ENCODE measurements around the gene ITGA11. TPM values are rescaled to one million over a fixed set of nuclear protein-coding genes. Genes with fewer than 3 reads are reported as not detected.

Gene ITGA11
- total and polyA plus RNA-seq, 2 of the 13 experiments (the other 11 are each of a cell fraction or from before 2014, with no cell fraction given): not detected

GRCh38 chr15:68328443-68328842, 103.5 kb downstream of the ITGA11 start (continued):
- TF ChIP-seq ZNF18 (CRISPR knock-in tag; IDR thresholded peaks at IDR 0.05; ENCODE audit: insufficient replicate concordance): no peak
- no peak for TF ChIP-seq ZZZ3 (CRISPR knock-in tag; IDR thresholded peaks at IDR 0.05; ENCODE audit: borderline replicate concordance)
- TF ChIP-seq MTF1 (CRISPR knock-in tag; IDR thresholded peaks at IDR 0.05): no peak
- no peak for TF ChIP-seq NCOA5 (CRISPR knock-in tag; IDR thresholded peaks at IDR 0.05)
- TF ChIP-seq, protein P1, sequence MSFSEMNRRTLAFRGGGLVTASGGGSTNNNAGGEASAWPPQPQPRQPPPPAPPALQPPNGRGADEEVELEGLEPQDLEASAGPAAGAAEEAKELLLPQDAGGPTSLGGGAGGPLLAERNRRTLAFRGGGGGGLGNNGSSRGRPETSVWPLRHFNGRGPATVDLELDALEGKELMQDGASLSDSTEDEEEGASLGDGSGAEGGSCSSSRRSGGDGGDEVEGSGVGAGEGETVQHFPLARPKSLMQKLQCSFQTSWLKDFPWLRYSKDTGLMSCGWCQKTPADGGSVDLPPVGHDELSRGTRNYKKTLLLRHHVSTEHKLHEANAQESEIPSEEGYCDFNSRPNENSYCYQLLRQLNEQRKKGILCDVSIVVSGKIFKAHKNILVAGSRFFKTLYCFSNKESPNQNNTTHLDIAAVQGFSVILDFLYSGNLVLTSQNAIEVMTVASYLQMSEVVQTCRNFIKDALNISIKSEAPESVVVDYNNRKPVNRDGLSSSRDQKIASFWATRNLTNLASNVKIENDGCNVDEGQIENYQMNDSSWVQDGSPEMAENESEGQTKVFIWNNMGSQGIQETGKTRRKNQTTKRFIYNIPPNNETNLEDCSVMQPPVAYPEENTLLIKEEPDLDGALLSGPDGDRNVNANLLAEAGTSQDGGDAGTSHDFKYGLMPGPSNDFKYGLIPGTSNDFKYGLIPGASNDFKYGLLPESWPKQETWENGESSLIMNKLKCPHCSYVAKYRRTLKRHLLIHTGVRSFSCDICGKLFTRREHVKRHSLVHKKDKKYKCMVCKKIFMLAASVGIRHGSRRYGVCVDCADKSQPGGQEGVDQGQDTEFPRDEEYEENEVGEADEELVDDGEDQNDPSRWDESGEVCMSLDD (CRISPR knock-in tag; IDR thresholded peaks at IDR 0.05; ENCODE audit: borderline replicate concordance): no peak

GRCh38 chr15:68326711-68327354, 105.1 kb downstream of the ITGA11 start:
- no peaks in the 10 kb centered on the region for H3K36me3 ChIP-seq (replicated peaks in 1 of 2; ENCODE audit: control insufficient read depth in 1 of 2, insufficient read depth in 2 of 2, low read length in 2 of 2)
- H4K20me1 ChIP-seq (ENCODE audit: insufficient read depth, low read length): peaks cover 5% of the 10 kb centered on the region; the same call in 1 of the 2 replicates
- ChIA-PET CTCF (ENCODE audit: low intra/inter-chr PET ratio, low total read pairs) (no interaction called here), POLR2A (no interaction called here)
- no peaks in the 10 kb centered on the region for H3K9me3 ChIP-seq (ENCODE audit: low read length)
- H3K27me3 ChIP-seq (ENCODE audit: control insufficient read depth in 1 of 2, insufficient read depth in 2 of 2, low read length in 2 of 2): peaks cover 9 to 89% of the 10 kb centered on the region in 2 experiments; a peak in 3 of 5 replicates
- DNase-seq (ENCODE audit: low spot score) (no peak), FAIRE-seq (no peak), ATAC-seq (no peak)
- no peak overlapping the region for H3K4me3 ChIP-seq (replicated peaks in 1 of 3; ENCODE audit: insufficient read depth in 1 of 3, low read depth in 2 of 3, low read length in 3 of 3)
- BruUV-seq (replicated peaks): no TSS peak
- H3K4me2 ChIP-seq (ENCODE audit: low read depth, low read length): no peak overlapping the region
- intact Hi-C loops (cut with micrococcal nuclease; ENCODE audit: unreplicated experiment): no loop called here
- H2AFZ ChIP-seq (ENCODE audit: low read length): no peak overlapping the region
- no peak overlapping the region for H3K9ac ChIP-seq (ENCODE audit: insufficient read depth, low read depth, low read length)
- no peak overlapping the region for H3K27ac ChIP-seq (ENCODE audit: extremely low read length, insufficient read depth, low read length)
- no peaks in the 10 kb centered on the region for H3K4me1 ChIP-seq (ENCODE audit: insufficient read depth, low read length)
- H3K79me2 ChIP-seq (ENCODE audit: insufficient read depth, low read length): no peaks in the 10 kb centered on the region
- in situ Hi-C loops (cut with HindIII; ENCODE audit: extremely low pct_ligation_motif_present, low pct_unique_long_range_greater_than_20kb): no loop called here
- WGBS (ENCODE audit: low lambda C conversion rate): 29% methylated on average over 11 of the region's 11 CpGs
- TF ChIP-seq ZNF614 (CRISPR knock-in tag; IDR thresholded peaks at IDR 0.05; ENCODE audit: borderline replicate concordance) (no peak), ZNF276 (CRISPR knock-in tag; IDR thresholded peaks at IDR 0.05; ENCODE audit: low read depth) (no peak), ZNF44 (CRISPR knock-in tag; IDR thresholded peaks at IDR 0.05) (no peak), GMEB1 (CRISPR knock-in tag; IDR thresholded peaks at IDR 0.05; ENCODE audit: borderline replicate concordance) (no peak), ZSCAN12 (CRISPR knock-in tag; IDR thresholded peaks at IDR 0.05) (no peak), KLF15 (CRISPR knock-in tag; IDR thresholded peaks at IDR 0.05; ENCODE audit: borderline replicate concordance) (no peak), KLF6 (CRISPR knock-in tag; IDR thresholded peaks at IDR 0.05) (no peak), SMAD9 (CRISPR knock-in tag; IDR thresholded peaks at IDR 0.05) (no peak), ONECUT2 (CRISPR knock-in tag; IDR thresholded peaks at IDR 0.05) (no peak), HIVEP1 (CRISPR knock-in tag; IDR thresholded peaks at IDR 0.05) (no peak)
